B cell (primary cell): ENCODE data around the gene TBC1D22B.

Source experiments
- CTCF ChIP-seq: fragments of 200-600 bp; IDR thresholded peaks from one replicate; pipeline ENCODE4 v1.8.0; 2022; ENCODE audit warnings: antibody characterized with exemption, mild to moderate bottlenecking
- EZH2 ChIP-seq: IDR thresholded peaks from 2 replicates; pipeline ENCODE4 v1.6.1; 2012; ENCODE audit warnings: borderline replicate concordance, low read depth, mild to moderate bottlenecking, moderate library complexity, low read length; ENCODE audit not compliant: insufficient read depth, poor library complexity, severe bottlenecking

GRCh38 chr6:37257320-37257633 lies 295 bp upstream of the TBC1D22B start:
- TF ChIP-seq CTCF: no peak
- TF ChIP-seq EZH2: no peak
